ENCODE measurements around the gene METTL4.

The METTL4 gene

GRCh38 chr18:2513616-2514015, 57.7 kb downstream of the METTL4 start:
- H4K8ac ChIP-seq (ENCODE audit: low read length): no peak overlapping the region
- H3K9ac ChIP-seq (ENCODE audit: low read length): no peak overlapping the region
- H3K4ac ChIP-seq (ENCODE audit: low read depth in 1 of 2, low read length in 2 of 2): no peak overlapping the region
- H2AFZ ChIP-seq (ENCODE audit: low read depth, low read length): no peak overlapping the region
- H2BK12ac ChIP-seq (ENCODE audit: low read length in 2 of 2): no peak overlapping the region
- DNase-seq: peak; percentile 41
- H3K4me2 ChIP-seq (ENCODE audit: low read length, poor library complexity, severe bottlenecking): no peak overlapping the region
- H3K27ac ChIP-seq (ENCODE audit: low read length, poor library complexity, severe bottlenecking): peak overlapping the region; percentile 19
- H3K36me3 ChIP-seq (ENCODE audit: control insufficient read depth in 1 of 2, insufficient read depth in 2 of 2, low read depth in 1 of 2, low read length in 2 of 2): no peaks in the 10 kb centered on the region
- H3K4me1 ChIP-seq (ENCODE audit: control insufficient read depth, insufficient read depth, low read depth, low read length): peaks cover 7% of the 10 kb centered on the region
- no peak overlapping the region for H2BK5ac ChIP-seq (ENCODE audit: low read depth, low read length, poor library complexity, severe bottlenecking)
- no peaks in the 10 kb centered on the region for H3K27me3 ChIP-seq (ENCODE audit: control insufficient read depth in 1 of 2, insufficient read depth in 1 of 2, low read length in 2 of 2)
- no peak overlapping the region for H3K23ac ChIP-seq (ENCODE audit: low read length in 2 of 2)
- WGBS: 0% methylated on average over 1 of the region's 1 CpG
- no peak overlapping the region for H2BK15ac ChIP-seq (ENCODE audit: low read depth, poor library complexity, severe bottlenecking)
- no peak overlapping the region for H3K18ac ChIP-seq (ENCODE audit: low read depth in 1 of 2, low read length in 2 of 2)
- no peak overlapping the region for H2BK120ac ChIP-seq (ENCODE audit: low read depth, low read length)
- H3K9me3 ChIP-seq (ENCODE audit: control insufficient read depth, low read length): no peaks in the 10 kb centered on the region
- no peak overlapping the region for H3K14ac ChIP-seq (ENCODE audit: low read length in 2 of 2)
- no peak overlapping the region for H3K4me3 ChIP-seq (ENCODE audit: insufficient read depth in 1 of 2, low read depth in 1 of 2, low read length in 2 of 2)
- H3K79me1 ChIP-seq (replicated peaks; ENCODE audit: low read length, poor library complexity, severe bottlenecking): no peaks in the 10 kb centered on the region
- H2AK5ac ChIP-seq (ENCODE audit: low read length, severe bottlenecking): no peak overlapping the region
- H4K91ac ChIP-seq (ENCODE audit: low read length): no peak overlapping the region

- Histone ChIP-seq H3K9me3 (ENCODE audit: control insufficient read depth, low read length) (no peaks in the 10 kb centered on the region), H3K79me1 (replicated peaks; ENCODE audit: low read length, poor library complexity, severe bottlenecking) (no peaks in the 10 kb centered on the region), H2BK5ac (ENCODE audit: low read depth, low read length, poor library complexity, severe bottlenecking) (no peak overlapping the region), H3K4me2 (ENCODE audit: low read length, poor library complexity, severe bottlenecking) (no peak overlapping the region), H3K4me1 (ENCODE audit: control insufficient read depth, insufficient read depth, low read depth, low read length) (peaks cover 7% of the 10 kb centered on the region), H2AK5ac (ENCODE audit: low read length, severe bottlenecking) (no peak overlapping the region), H3K4me3 (ENCODE audit: insufficient read depth in 1 of 2, low read depth in 1 of 2, low read length in 2 of 2) (no peak overlapping the region), H3K14ac (ENCODE audit: low read length in 2 of 2) (no peak overlapping the region), H2BK120ac (ENCODE audit: low read depth, low read length) (no peak overlapping the region), H3K9ac (ENCODE audit: low read length) (no peak overlapping the region), H3K23ac (ENCODE audit: low read length in 2 of 2) (peak overlapping the region in 1 of 2 experiments; percentile 32), H3K36me3 (ENCODE audit: control insufficient read depth in 1 of 2, insufficient read depth in 2 of 2, low read depth in 1 of 2, low read length in 2 of 2) (no peaks in the 10 kb centered on the region), H2BK12ac (ENCODE audit: low read length in 2 of 2) (no peak overlapping the region), H4K8ac (ENCODE audit: low read length) (peak overlapping the region; percentile 39), H2AFZ (ENCODE audit: low read depth, low read length) (no peak overlapping the region), H4K91ac (ENCODE audit: low read length) (no peak overlapping the region), H3K4ac (ENCODE audit: low read depth in 1 of 2, low read length in 2 of 2) (no peak overlapping the region), H2BK15ac (ENCODE audit: low read depth, poor library complexity, severe bottlenecking) (no peak overlapping the region), H3K27me3 (ENCODE audit: control insufficient read depth in 1 of 2, insufficient read depth in 1 of 2, low read length in 2 of 2) (no peaks in the 10 kb centered on the region), H3K18ac (ENCODE audit: low read depth in 1 of 2, low read length in 2 of 2) (no peak overlapping the region), H3K27ac (ENCODE audit: low read length, poor library complexity, severe bottlenecking) (no peak overlapping the region)
- no peak for DNase-seq
- WGBS: 94% methylated on average over 1 of the region's 2 CpGs
Measured at GRCh38 chr18:2512059-2512458, 59.2 kb downstream of the METTL4 start.

- Histone ChIP-seq H3K9ac (ENCODE audit: low read length) (no peak overlapping the region), H3K4me2 (ENCODE audit: low read length, poor library complexity, severe bottlenecking) (no peak overlapping the region), H4K91ac (ENCODE audit: low read length) (no peak overlapping the region), H3K9me3 (ENCODE audit: control insufficient read depth, low read length) (no peaks in the 10 kb centered on the region), H2BK5ac (ENCODE audit: low read depth, low read length, poor library complexity, severe bottlenecking) (no peak overlapping the region), H3K4me1 (ENCODE audit: control insufficient read depth, insufficient read depth, low read depth, low read length) (peaks cover 5% of the 10 kb centered on the region), H4K8ac (ENCODE audit: low read length) (no peak overlapping the region), H3K4ac (ENCODE audit: low read depth in 1 of 2, low read length in 2 of 2) (no peak overlapping the region), H3K23ac (ENCODE audit: low read length in 2 of 2) (no peak overlapping the region), H3K14ac (ENCODE audit: low read length in 2 of 2) (no peak overlapping the region), H3K4me3 (ENCODE audit: insufficient read depth in 1 of 2, low read depth in 1 of 2, low read length in 2 of 2) (no peak overlapping the region), H3K18ac (ENCODE audit: low read depth in 1 of 2, low read length in 2 of 2) (no peak overlapping the region), H2AFZ (ENCODE audit: low read depth, low read length) (no peak overlapping the region), H2AK5ac (ENCODE audit: low read length, severe bottlenecking) (no peak overlapping the region), H3K27me3 (ENCODE audit: control insufficient read depth in 1 of 2, insufficient read depth in 1 of 2, low read length in 2 of 2) (no peaks in the 10 kb centered on the region), H3K36me3 (ENCODE audit: control insufficient read depth in 1 of 2, insufficient read depth in 2 of 2, low read depth in 1 of 2, low read length in 2 of 2) (no peaks in the 10 kb centered on the region), H2BK15ac (ENCODE audit: low read depth, poor library complexity, severe bottlenecking) (no peak overlapping the region), H2BK12ac (ENCODE audit: low read length in 2 of 2) (no peak overlapping the region), H3K79me1 (replicated peaks; ENCODE audit: low read length, poor library complexity, severe bottlenecking) (no peaks in the 10 kb centered on the region), H3K27ac (ENCODE audit: low read length, poor library complexity, severe bottlenecking) (no peak overlapping the region), H2BK120ac (ENCODE audit: low read depth, low read length) (no peak overlapping the region)
- 100% methylated on average over 3 of the region's 3 CpGs for WGBS
- DNase-seq: no peak
Measured at GRCh38 chr18:2511451-2511850, 59.9 kb downstream of the METTL4 start.

- H3K23ac ChIP-seq (ENCODE audit: low read length in 2 of 2): no peak overlapping the region
- H2AK5ac ChIP-seq (ENCODE audit: low read length, severe bottlenecking): no peak overlapping the region
- no peak overlapping the region for H3K9ac ChIP-seq (ENCODE audit: low read length)
- H4K8ac ChIP-seq (ENCODE audit: low read length): no peak overlapping the region
- H2BK12ac ChIP-seq (ENCODE audit: low read length in 2 of 2): no peak overlapping the region
- H3K4me3 ChIP-seq (ENCODE audit: insufficient read depth in 1 of 2, low read depth in 1 of 2, low read length in 2 of 2): no peak overlapping the region
- no peak for DNase-seq
- no peaks in the 10 kb centered on the region for H3K27me3 ChIP-seq (ENCODE audit: control insufficient read depth in 1 of 2, insufficient read depth in 1 of 2, low read length in 2 of 2)
- no peaks in the 10 kb centered on the region for H3K79me1 ChIP-seq (replicated peaks; ENCODE audit: low read length, poor library complexity, severe bottlenecking)
- H3K14ac ChIP-seq (ENCODE audit: low read length in 2 of 2): no peak overlapping the region
- no peak overlapping the region for H2BK15ac ChIP-seq (ENCODE audit: low read depth, poor library complexity, severe bottlenecking)
- H3K36me3 ChIP-seq (ENCODE audit: control insufficient read depth in 1 of 2, insufficient read depth in 2 of 2, low read depth in 1 of 2, low read length in 2 of 2): no peaks in the 10 kb centered on the region
- H2BK120ac ChIP-seq (ENCODE audit: low read depth, low read length): no peak overlapping the region
- H3K18ac ChIP-seq (ENCODE audit: low read depth in 1 of 2, low read length in 2 of 2): no peak overlapping the region
- peaks cover 2% of the 10 kb centered on the region for H3K4me1 ChIP-seq (ENCODE audit: control insufficient read depth, insufficient read depth, low read depth, low read length)
- no peak overlapping the region for H3K27ac ChIP-seq (ENCODE audit: low read length, poor library complexity, severe bottlenecking)
- WGBS: 95% methylated on average over 6 of the region's 6 CpGs
- H4K91ac ChIP-seq (ENCODE audit: low read length): no peak overlapping the region
- no peaks in the 10 kb centered on the region for H3K9me3 ChIP-seq (ENCODE audit: control insufficient read depth, low read length)
- H2AFZ ChIP-seq (ENCODE audit: low read depth, low read length): no peak overlapping the region
- H3K4me2 ChIP-seq (ENCODE audit: low read length, poor library complexity, severe bottlenecking): no peak overlapping the region
- no peak overlapping the region for H2BK5ac ChIP-seq (ENCODE audit: low read depth, low read length, poor library complexity, severe bottlenecking)
- no peak overlapping the region for H3K4ac ChIP-seq (ENCODE audit: low read depth in 1 of 2, low read length in 2 of 2)
Measured at GRCh38 chr18:2510416-2510815, 60.9 kb downstream of the METTL4 start.
